CD14-positive monocyte (primary cell): Measurements from ENCODE around the gene GRK5. TPM values are rescaled to one million over a fixed set of nuclear protein-coding genes. Genes with fewer than 3 reads are reported as not detected.

ENCODE experiments used
- DNase-seq, 3 donors: peaks; one replicate each; pipeline ENCODE4 v3.0.0-alpha.2; 2011 to 2022
- H2AFZ ChIP-seq: 2 replicates; pipeline ENCODE4 v1.6.0; 2012; ENCODE audit warnings: mild to moderate bottlenecking, low read depth, low read length, inconsistent platforms; ENCODE audit not compliant: insufficient read depth, poor library complexity, severe bottlenecking
- H3K27ac ChIP-seq, 2 donors: 1 replicate in 1 of 2; 2 replicates in 1 of 2; pipeline ENCODE4 v1.5.1; 2012 to 2013; ENCODE audit warnings: low read length in 2 of 2, control low read depth in 1 of 2, inconsistent platforms in 1 of 2, low read depth in 1 of 2, mild to moderate bottlenecking in 1 of 2
- H3K27me3 ChIP-seq, 2 donors: one replicate each; pipeline versions ENCODE4 v1.6.0 to v1.6.1; 2011 to 2013; ENCODE audit warnings: low read length in 2 of 2; ENCODE audit not compliant: control insufficient read depth in 2 of 2, insufficient read depth in 2 of 2
- H3K36me3 ChIP-seq, 2 donors: replicated peaks in 1 of 2; 1 replicate in 1 of 2; 2 replicates in 1 of 2; pipeline versions ENCODE4 v1.5.1 to v1.6.1; 2012 to 2013; ENCODE audit warnings: low read length in 2 of 2, control low read depth in 1 of 2, inconsistent platforms in 1 of 2, mild to moderate bottlenecking in 1 of 2; ENCODE audit not compliant: insufficient read depth in 2 of 2, control insufficient read depth in 1 of 2
- H3K4me1 ChIP-seq, 2 donors: 1 replicate in 1 of 2; 2 replicates in 1 of 2; pipeline versions ENCODE4 v1.5.1 to v1.6.1; 2012 to 2013; ENCODE audit warnings: low read length in 2 of 2, control low read depth in 1 of 2, inconsistent platforms in 1 of 2, mild to moderate bottlenecking in 1 of 2, moderate library complexity in 1 of 2; ENCODE audit not compliant: insufficient read depth in 2 of 2, control insufficient read depth in 1 of 2
- H3K4me2 ChIP-seq: replicated peaks from 2 replicates; pipeline ENCODE3; 2012; ENCODE audit warnings: low read length, moderate library complexity, mild to moderate bottlenecking; ENCODE audit not compliant: poor library complexity, severe bottlenecking; ENCODE audit errors: extremely low read depth
- H3K4me3 ChIP-seq, 3 experiments: fragments of 200-600 bp in 1 of 3; sonication (generic) in 1 of 3; replicated peaks in 1 of 3; 1 replicate in 2 of 3; 2 replicates in 1 of 3; pipeline ENCODE4 v1.5.1; 2011 to 2013; ENCODE audit warnings: low read length in 3 of 3, mild to moderate bottlenecking in 3 of 3, control low read depth in 2 of 3, low read depth in 2 of 3, inconsistent platforms in 1 of 3, moderate library complexity in 1 of 3
- H3K79me2 ChIP-seq: 2 replicates; pipeline ENCODE4 v1.6.0; 2012; ENCODE audit warnings: mild to moderate bottlenecking, control low read depth, inconsistent platforms, low read length, moderate library complexity; ENCODE audit not compliant: insufficient read depth
- H3K9ac ChIP-seq: 2 replicates; pipeline ENCODE4 v1.6.0; 2017; ENCODE audit warnings: low read length, mild to moderate bottlenecking; ENCODE audit not compliant: insufficient read depth, poor library complexity, severe bottlenecking
- H3K9me3 ChIP-seq, 2 donors: replicated peaks in 1 of 2; 1 replicate in 1 of 2; 2 replicates in 1 of 2; pipeline versions ENCODE4 v1.5.1 to v1.6.1; 2012 to 2013; ENCODE audit warnings: low read length in 2 of 2, control low read depth in 1 of 2; ENCODE audit not compliant: control insufficient read depth in 1 of 2, insufficient read depth in 1 of 2
- H4K20me1 ChIP-seq: 2 replicates; pipeline ENCODE4 v1.6.0; 2012; ENCODE audit warnings: mild to moderate bottlenecking, low read length, control low read depth, moderate library complexity; ENCODE audit not compliant: insufficient read depth
- H3K27ac Mint-ChIP-seq, 7 donors: one replicate each; pipeline ENCODE4 v1.8.0; 2020; ENCODE audit warnings: mild to moderate bottlenecking in 7 of 7, mixed read lengths in 7 of 7, moderate library complexity in 6 of 7, inconsistent platforms in 2 of 7
- H3K27me3 Mint-ChIP-seq, 3 donors: one replicate each; pipeline ENCODE4 v1.8.0; 2021 to 2022; ENCODE audit warnings: low read depth in 3 of 3, mild to moderate bottlenecking in 3 of 3, mixed read lengths in 3 of 3, moderate library complexity in 3 of 3, inconsistent platforms in 1 of 3
- H3K36me3 Mint-ChIP-seq, 2 donors: one replicate each; pipeline ENCODE4 v1.8.0; 2020; ENCODE audit warnings: mixed read lengths in 2 of 2, inconsistent platforms in 1 of 2, mild to moderate bottlenecking in 1 of 2
- H3K4me1 Mint-ChIP-seq: one replicate; pipeline ENCODE4 v1.8.0; 2020; ENCODE audit warnings: mild to moderate bottlenecking, mixed read lengths
- H3K4me3 Mint-ChIP-seq, 2 donors: one replicate each; pipeline ENCODE4 v1.8.0; 2020; ENCODE audit warnings: mild to moderate bottlenecking in 2 of 2, mixed read lengths in 2 of 2, moderate library complexity in 1 of 2
- H3K9me3 Mint-ChIP-seq, 7 donors: one replicate each; pipeline ENCODE4 v1.8.0; 2020 to 2022; ENCODE audit warnings: mixed read lengths in 7 of 7, mild to moderate bottlenecking in 6 of 7, moderate library complexity in 6 of 7, inconsistent platforms in 2 of 7
- CTCF ChIP-seq: fragments of 200-600 bp; IDR thresholded peaks from one replicate; pipeline ENCODE4 v1.8.0; 2022; ENCODE audit warnings: antibody characterized with exemption, mild to moderate bottlenecking
- WGBS: methylation state at CpG from one replicate; pipeline ENCODE4 v1.1.5; 2013; ENCODE audit warnings: missing lambda C conversion rate; ENCODE audit not compliant: insufficient coverage; 5-methylcytosine and 5-hydroxymethylcytosine counted together
- intact Hi-C, 2 donors: fragments of 100-400 bp; cut with micrococcal nuclease; formaldehyde crosslinking; loops; one replicate each; pipeline versions ENCODE4 v1.15.0 to v1.15.1; 2023
- polyA plus RNA-seq, 3 donors: library from polyadenylated mRNA; depleted of rRNA in 1 of 3; unstranded in 2 of 3; stranded (reverse) in 1 of 3; fragments of 300-500 nt in 2 of 3; fragments of >200 nt in 1 of 3; fragmentation: Illumina TruSeq in 2 of 3; gene quantifications; 1 replicate in 2 of 3; 2 replicates in 1 of 3; pipeline ENCODE4 v1.2.3, GENCODE V29; 2012 to 2021

Gene GRK5
- polyA plus RNA-seq, 3 donors: 1.2 to 6.5 (median 2.8) TPM

GRCh38 chr10:119403921-119404320, 196.6 kb downstream of the GRK5 start:
- DNase-seq: peak; percentile 28 to 40 (median 33)
- peaks cover 74 to 81% of the 10 kb centered on the region in 2 donors for H3K4me1 ChIP-seq
- no peaks in the 10 kb centered on the region for H4K20me1 ChIP-seq
- Mint-ChIP-seq H3K36me3 (peaks cover 9 to 11% of the 10 kb centered on the region in 2 donors), H3K27ac (peak overlapping the region; percentile 74 to 97 (median 95)), H3K9me3 (no peaks in the 10 kb centered on the region), H3K4me1 (peaks cover 78% of the 10 kb centered on the region), H3K4me3 (no peak overlapping the region), H3K27me3 (peaks cover 0 to 6% (median 1%) of the 10 kb centered on the region in 3 donors)
- no CpG with 5 or more reads among the region's 1 CpG for WGBS
- no peak overlapping the region for H3K4me2 ChIP-seq
- H3K79me2 ChIP-seq: no peaks in the 10 kb centered on the region
- no peak for TF ChIP-seq CTCF
- H3K27ac ChIP-seq: peak overlapping the region; percentile 1 to 92
- no peaks in the 10 kb centered on the region for H3K27me3 ChIP-seq
- H3K9ac ChIP-seq: no peak overlapping the region
- intact Hi-C loops: loop anchor here in 1 of 2 donors (10.0 kb wide), 1 partner anchor 649 kb away; the partner anchor contains the start of gene CACUL1
- no peaks in the 10 kb centered on the region for H3K36me3 ChIP-seq
- H3K9me3 ChIP-seq: no peaks in the 10 kb centered on the region
- no peak overlapping the region for H3K4me3 ChIP-seq
- H2AFZ ChIP-seq: no peak overlapping the region

GRCh38 chr10:119404719-119405519, 197.5 kb downstream of the GRK5 start:
- H3K4me3 ChIP-seq: peak overlapping the region in 1 of 3 experiments; percentile 31
- Mint-ChIP-seq H3K4me1 (peaks cover 77% of the 10 kb centered on the region), H3K4me3 (peak overlapping the region in 1 of 2 donors; percentile 77), H3K27me3 (peaks cover 0 to 6% (median 0%) of the 10 kb centered on the region in 3 donors), H3K36me3 (peaks cover 7% of the 10 kb centered on the region in 2 donors), H3K9me3 (no peaks in the 10 kb centered on the region), H3K27ac (peak overlapping the region; percentile 89 to 97 (median 95))
- TF ChIP-seq CTCF: no peak
- H4K20me1 ChIP-seq: no peaks in the 10 kb centered on the region
- no peaks in the 10 kb centered on the region for H3K79me2 ChIP-seq
- peak overlapping the region; percentile 62 for H3K4me2 ChIP-seq
- intact Hi-C loops: loop anchor here in 1 of 2 donors (5.0 to 10.0 kb wide), 3 partner anchors 98 to 650 kb away; partner anchors contain the start of gene CACUL1
- no peak overlapping the region for H3K9ac ChIP-seq
- peak; percentile 52 to 73 (median 69) for DNase-seq
- H2AFZ ChIP-seq: no peak overlapping the region
- no peaks in the 10 kb centered on the region for H3K9me3 ChIP-seq
- WGBS: 81% methylated on average over 8 of the region's 13 CpGs
- no peaks in the 10 kb centered on the region for H3K27me3 ChIP-seq
- H3K27ac ChIP-seq: peak overlapping the region; percentile 89 to 92
- no peaks in the 10 kb centered on the region for H3K36me3 ChIP-seq
- H3K4me1 ChIP-seq: peaks cover 74 to 80% of the 10 kb centered on the region in 2 donors
